Ecto neural progenitor cell (in vitro differentiated cells): ENCODE measurements around the gene EPAS1.

Experiments
- DNase-seq: peaks from one replicate; pipeline ENCODE4 v3.0.0-alpha.2; 2018; ENCODE audit warnings: low spot score

Gene EPAS1

GRCh38 chr2:46339676-46340459 is 42.7 kb downstream of the EPAS1 start:
- no peak for DNase-seq

DNA sequence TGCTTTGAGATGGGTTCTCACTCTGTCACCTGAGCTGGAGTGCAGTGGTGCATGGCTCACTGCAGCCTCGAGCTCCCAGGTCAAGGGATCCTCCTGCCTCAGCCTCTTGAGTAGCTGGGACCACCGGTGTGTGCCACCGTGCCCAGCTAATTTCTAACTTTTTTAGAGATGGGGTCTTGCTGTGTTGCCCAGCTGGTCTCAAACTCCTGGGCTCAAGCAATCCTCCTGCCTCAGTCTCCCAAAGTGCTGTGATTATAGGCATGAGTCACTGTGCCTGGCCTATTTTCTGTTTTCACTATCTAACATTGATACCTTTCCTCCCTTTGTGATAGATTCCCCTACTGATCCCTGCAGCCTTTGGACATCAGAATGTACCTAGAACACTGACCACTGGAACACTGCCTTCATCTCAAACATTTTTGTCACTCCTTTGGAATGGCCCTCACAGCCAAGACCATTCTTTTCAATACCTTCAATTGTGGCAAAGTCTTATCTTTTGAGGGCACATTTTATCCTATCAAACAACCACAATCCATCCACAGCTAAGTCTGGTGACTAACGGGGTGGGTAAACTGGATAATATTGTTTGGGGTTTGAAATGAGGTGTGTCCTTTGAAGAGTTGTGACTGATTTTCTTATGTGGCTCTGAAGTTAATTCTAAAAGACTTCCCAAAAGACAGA is 43.7 kb downstream of the EPAS1 start:
- no peak for DNase-seq

GRCh38 chr2:46342566-46343315 is 45.5 kb downstream of the EPAS1 start:
- DNase-seq, result no peak

GRCh38 chr2:46344706-46345105 is 47.5 kb downstream of the EPAS1 start:
- DNase-seq, result no peak

- DNase-seq, result no peak
Observed at GRCh38 chr2:46345775-46346174, 48.6 kb downstream of the EPAS1 start.

DNA sequence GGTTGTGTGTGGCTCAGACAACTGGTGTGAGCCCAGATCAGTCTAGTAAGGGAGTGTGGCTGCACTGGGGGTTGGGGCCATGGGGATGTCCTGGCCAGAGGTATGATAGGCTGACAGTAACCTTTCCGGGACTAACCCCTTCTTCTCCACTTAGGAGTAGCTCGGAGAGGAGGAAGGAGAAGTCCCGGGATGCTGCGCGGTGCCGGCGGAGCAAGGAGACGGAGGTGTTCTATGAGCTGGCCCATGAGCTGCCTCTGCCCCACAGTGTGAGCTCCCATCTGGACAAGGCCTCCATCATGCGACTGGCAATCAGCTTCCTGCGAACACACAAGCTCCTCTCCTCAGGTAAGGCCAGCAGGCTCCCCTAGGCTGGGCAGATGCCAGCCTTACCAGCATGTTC is 49.5 kb downstream of the EPAS1 start:
- no peak for DNase-seq

GRCh38 chr2:46347648-46348280 is 50.6 kb downstream of the EPAS1 start:
- DNase-seq, result no peak

DNA sequence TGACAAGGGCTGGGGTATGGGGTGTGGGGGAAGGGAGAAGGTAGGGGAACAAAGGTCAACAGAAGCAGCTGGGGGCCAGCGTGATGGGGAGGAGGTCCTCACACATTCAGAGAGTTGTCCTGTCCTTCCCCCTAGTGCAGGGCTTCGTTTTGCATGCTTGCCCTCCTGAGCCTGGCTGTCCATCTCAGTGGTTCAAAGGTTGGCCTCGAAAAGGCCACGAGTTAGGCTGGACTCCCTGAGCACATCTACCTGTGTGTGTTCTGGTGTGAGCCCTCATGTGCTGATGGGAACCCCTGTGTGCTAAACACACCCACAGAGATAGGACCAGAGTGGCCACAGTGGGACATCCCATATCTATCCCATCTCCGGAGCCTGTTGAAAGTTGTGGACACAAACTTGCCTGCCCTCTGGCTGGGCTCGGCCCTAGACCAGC is 51.9 kb downstream of the EPAS1 start:
- DNase-seq, result no peak

DNA sequence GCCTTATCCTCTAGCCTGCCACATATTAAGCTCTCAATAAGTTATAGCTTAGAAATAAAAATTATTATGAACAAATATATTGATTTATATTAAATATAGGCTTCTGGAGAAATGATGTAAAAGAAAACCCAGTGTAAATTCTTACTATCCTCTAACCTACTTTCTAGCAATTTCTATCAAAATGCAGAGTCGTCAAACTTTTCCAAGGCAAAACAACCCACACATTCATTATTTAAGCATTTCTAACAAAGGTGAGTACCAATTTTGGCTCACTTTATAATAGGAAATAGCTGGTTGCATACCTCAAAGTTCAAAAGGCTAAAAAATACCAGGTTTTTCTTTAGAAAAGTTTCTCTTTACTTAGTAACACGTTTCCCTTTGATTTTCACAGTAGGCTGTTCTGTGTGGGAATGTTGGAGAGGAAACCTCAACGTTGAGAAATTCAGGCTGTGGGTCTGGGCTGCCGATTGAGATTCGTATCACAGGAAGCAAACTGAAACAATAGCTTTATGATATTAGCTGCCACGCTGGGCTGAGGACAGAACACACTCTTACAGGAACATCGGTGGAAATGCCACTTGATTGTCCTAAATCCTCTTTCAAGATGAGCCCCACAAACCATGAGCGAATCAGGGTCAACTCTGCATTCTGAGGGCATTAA is 53.0 kb downstream of the EPAS1 start:
- DNase-seq, result no peak

DNA sequence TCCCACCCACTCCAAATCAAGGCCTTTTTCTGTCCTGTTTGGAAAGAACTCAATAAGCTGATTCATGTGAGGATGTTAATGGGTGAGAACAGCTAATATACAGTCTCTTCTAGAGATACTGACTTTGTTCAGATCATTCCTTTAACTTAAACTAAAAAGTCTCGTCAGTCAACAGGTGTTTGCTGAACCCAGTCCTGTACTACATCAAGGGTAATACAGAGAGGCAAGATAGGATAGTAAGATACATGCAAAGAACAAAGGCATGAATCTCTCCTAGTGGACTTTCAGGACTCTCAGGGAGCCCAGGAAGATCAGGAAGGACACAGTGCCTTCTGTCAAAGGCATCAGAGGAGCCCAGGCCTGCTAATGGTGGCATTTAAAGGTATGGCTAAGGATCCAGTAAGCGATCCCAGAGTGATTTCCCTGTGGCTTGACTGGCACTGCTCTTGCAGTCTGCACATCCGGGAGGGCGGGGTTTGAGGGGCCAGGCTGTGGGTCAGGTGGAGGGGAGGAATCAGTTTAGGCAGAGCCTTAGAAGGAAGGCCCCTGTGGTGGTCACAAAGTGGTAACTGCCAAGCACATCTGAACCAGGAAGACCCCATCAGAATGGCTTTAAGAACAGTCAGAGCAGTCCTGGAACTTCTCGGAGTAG is 54.0 kb downstream of the EPAS1 start:
- DNase-seq, result no peak

DNA sequence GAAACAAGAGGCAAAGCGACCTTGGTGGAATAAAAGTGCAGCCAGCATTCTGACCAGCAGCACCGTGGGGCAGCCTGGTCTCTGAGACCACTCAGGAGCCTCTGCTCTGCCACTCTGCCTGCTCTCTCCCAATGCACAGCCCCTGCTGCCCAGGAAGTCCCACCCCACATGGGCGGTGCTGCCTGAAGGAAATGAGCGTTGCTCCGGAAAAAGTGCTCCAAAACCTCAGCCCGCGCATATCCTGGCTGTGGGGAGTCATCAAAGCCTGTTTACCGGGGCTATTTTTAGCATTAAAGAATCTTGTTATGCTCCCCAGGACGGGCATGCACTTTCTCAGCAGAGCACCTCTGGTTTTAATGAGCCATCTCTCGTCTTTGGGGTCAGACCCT is 54.5 kb downstream of the EPAS1 start:
- DNase-seq, result no peak

DNA sequence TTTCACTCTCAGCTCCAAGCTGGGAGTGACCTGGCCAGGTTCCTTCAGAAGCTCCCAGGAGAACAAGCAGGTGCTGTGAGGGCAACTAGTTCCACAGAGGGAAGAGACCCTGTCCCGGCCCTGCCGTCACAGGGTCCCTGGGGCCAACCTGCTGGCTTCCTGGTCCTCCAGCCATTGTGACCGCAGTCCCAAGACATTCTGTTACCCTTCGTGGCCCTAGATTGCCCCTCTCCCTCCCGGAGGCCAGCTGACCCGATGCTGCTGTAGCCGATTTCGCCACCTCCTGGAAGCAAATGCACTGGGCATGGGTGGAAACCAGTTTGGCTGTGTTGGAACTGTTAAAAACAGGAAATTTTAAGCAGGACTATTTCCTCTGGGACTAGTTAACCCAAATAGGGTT is 55.4 kb downstream of the EPAS1 start:
- no peak for DNase-seq

DNA sequence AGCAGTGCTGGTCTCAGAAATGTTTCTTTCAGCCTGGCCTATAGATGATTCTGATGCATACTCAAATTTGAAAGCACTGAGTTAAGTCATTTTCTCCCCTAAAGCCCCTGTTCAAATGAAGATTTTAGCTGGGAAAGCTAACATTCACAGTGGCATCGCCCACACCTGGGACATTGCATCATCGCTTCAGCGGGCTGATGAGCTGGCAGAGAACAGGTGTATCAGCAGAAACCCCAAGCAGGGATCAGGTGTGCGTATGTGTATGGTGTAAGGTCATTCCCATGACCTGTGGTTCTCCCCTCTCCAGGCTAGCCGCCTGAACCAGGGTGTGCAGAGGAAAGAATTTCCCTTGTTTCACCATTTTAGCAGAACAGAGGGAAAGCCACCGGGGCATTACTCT is 56.3 kb downstream of the EPAS1 start:
- no peak for DNase-seq

DNA sequence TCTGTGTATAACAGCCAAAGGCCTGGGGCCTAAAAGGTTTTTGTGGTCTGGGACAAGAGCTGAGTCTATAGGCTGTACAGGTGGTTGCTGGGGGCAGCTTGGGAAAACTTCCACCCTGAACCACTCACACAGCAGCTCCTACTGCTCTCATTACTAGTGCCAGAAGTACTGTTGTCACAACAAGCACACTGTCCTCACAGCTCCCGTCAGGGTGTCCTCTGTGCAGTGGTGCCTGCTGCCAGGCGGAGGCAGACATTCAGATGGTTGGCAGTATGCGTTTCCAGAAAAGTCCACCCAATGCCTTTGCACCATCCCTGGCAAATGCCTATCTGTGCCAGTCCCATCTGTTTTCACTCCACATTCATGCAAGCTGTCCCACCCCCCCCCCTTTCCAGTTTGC is 58.5 kb downstream of the EPAS1 start:
- DNase-seq, result no peak

- DNase-seq, result no peak
Observed at GRCh38 chr2:46356991-46357390, 59.8 kb downstream of the EPAS1 start.

DNA sequence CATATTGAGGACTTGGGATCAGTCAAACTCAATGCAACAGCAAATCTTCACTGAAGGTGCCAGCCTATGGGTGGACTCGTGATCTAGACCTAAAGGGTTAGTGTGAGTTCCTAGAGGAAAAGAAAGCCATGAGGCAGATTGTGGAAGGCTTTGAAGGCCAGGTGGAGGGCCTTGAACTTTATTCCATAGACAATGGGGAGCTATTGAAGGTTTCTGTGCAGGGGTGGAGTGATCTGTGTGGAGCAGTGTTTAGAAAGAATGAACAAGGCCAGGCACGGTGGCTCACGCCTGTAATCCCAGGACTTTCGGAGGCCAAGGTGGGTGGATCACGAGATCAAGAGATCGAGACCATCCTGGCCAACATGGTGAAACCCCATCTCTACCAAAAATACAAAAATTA is 61.5 kb downstream of the EPAS1 start:
- DNase-seq, result no peak

DNA sequence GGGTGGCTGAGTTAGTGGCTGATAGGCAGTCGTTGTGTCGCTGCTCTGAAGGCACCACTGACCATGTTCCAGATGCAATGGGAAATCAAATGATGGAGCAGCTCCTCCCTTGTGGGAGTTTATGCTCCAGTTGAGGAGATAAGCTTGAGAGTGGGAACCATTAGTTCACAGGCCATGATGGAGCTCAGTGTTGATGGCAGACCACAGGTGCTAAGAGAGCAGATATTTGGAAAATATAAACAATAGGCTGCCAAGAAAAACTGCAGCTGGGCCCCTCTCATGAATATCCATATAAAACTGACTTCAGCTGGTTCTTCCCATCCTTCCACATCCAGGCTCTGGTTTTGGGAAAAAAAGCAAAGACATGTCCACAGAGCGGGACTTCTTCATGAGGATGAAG is 63.1 kb downstream of the EPAS1 start:
- no peak for DNase-seq

DNA sequence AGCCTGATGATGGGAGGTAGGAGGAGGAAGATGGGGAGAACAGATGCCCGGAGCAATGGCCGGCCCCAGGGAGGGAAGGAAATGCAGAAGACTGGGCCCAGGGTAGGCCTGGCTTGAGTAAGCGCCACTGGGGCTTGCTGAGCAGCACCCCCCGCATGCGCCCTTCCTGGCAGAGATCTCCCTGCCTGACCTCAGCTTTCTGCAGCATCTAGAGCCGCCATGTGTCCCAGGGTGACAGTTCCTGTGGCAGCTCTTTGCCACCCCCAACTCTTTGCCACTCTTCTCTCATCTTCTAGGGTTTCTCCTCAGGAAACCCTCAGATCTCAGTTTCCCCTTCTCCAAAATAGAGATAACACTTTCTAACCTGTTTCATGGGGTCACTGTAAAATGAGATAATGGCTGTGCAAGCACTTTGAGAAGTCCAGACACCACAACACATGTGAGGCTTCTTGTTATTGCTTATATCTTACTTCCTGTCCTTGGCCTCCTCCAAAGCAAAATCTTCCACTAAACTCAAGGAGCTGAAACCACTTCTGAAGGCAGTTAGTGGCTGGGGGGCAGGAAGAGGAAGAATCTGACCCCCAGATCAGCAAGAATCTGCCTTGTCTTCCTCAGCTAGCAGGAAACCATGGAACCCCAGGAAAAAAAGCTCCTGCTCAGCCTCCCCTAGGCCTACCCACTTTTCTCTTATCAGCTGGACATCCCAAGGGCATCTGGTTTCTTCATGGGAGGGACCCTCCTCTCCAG is 64.9 kb downstream of the EPAS1 start:
- no peak for DNase-seq

GRCh38 chr2:46362667-46363012 is 65.4 kb downstream of the EPAS1 start:
- no peak for DNase-seq

- DNase-seq, result no peak
Observed at GRCh38 chr2:46363535-46364170, 66.4 kb downstream of the EPAS1 start.
